Esophagus squamous epithelium (tissue), 5 donors: Measurements from ENCODE around the gene SRPK3. TPM values are rescaled to one million over a fixed set of nuclear protein-coding genes. Genes with fewer than 3 reads are reported as not detected.

ENCODE experiments used
- DNase-seq: peaks from one replicate; lab custom pipeline; 2025; lab: John Stamatoyannopoulos, UW
- H3K27ac ChIP-seq, 4 donors: fragments of 200-600 bp; sonication (generic); one replicate each; pipeline ENCODE4 v1.5.1; 2016 to 2019; ENCODE audit warnings: mild to moderate bottlenecking in 1 of 4
- H3K27me3 ChIP-seq, 4 donors: fragments of 200-600 bp; sonication (generic); 1 replicate in 3 of 4; 2 replicates in 1 of 4; pipeline versions ENCODE4 v1.5.1 to v1.6.0; 2017 to 2021; ENCODE audit warnings: antibody characterized with exemption in 1 of 4
- H3K36me3 ChIP-seq, 3 donors: fragments of 200-600 bp; sonication (generic); one replicate each; pipeline ENCODE4 v1.5.1; 2016 to 2019
- H3K4me1 ChIP-seq, 3 donors: fragments of 200-600 bp; sonication (generic); one replicate each; pipeline ENCODE4 v1.5.1; 2017 to 2019
- H3K4me3 ChIP-seq, 4 donors: fragments of 200-600 bp; sonication (generic); 1 replicate in 3 of 4; 2 replicates in 1 of 4; pipeline ENCODE4 v1.5.1; 2016 to 2019; ENCODE audit warnings: mild to moderate bottlenecking in 2 of 4, moderate library complexity in 1 of 4
- H3K9me3 ChIP-seq, 3 donors: fragments of 200-600 bp; sonication (generic); one replicate each; pipeline ENCODE4 v1.5.1; 2016 to 2019
- POLR2A ChIP-seq, 4 donors: fragments of 450-650 bp; IDR thresholded peaks; one replicate each; pipeline ENCODE4 v1.6.1; 2017; ENCODE audit warnings: antibody characterized with exemption in 4 of 4, mild to moderate bottlenecking in 4 of 4, moderate library complexity in 3 of 4
- WGBS, 2 donors: methylation state at CpG; one replicate each; pipeline ENCODE4 v1.1.5; 2018; 5-methylcytosine and 5-hydroxymethylcytosine counted together
- intact Hi-C: fragments of 100-400 bp; cut with DNase I; formaldehyde crosslinking; loops from one replicate; pipeline ENCODE4 v1.15.0; 2022
- total RNA-seq, 4 donors: library from RNA; depleted of rRNA; stranded (reverse); fragments of >200 nt; gene quantifications; one replicate each; pipeline ENCODE4 v1.1.0, GENCODE V29; 2016
- TF ChIP-seq, protein P1 (sequence below), 6 experiments: fragments of 450-650 bp in 4 of 6; fragments of 200-600 bp in 2 of 6; sonication (generic) in 2 of 6; IDR thresholded peaks; one replicate each; pipeline ENCODE4 v1.5.1; 2016 to 2019; ENCODE audit warnings: antibody characterized with exemption in 6 of 6, mild to moderate bottlenecking in 4 of 6, moderate library complexity in 4 of 6
- donor health status: DM: yes; HTN: yes; CAD: no.

The SRPK3 gene
- total RNA-seq, 4 donors from 2014 or later: 0.09 to 0.38 (median 0.15) TPM; not detected in 1

DNA sequence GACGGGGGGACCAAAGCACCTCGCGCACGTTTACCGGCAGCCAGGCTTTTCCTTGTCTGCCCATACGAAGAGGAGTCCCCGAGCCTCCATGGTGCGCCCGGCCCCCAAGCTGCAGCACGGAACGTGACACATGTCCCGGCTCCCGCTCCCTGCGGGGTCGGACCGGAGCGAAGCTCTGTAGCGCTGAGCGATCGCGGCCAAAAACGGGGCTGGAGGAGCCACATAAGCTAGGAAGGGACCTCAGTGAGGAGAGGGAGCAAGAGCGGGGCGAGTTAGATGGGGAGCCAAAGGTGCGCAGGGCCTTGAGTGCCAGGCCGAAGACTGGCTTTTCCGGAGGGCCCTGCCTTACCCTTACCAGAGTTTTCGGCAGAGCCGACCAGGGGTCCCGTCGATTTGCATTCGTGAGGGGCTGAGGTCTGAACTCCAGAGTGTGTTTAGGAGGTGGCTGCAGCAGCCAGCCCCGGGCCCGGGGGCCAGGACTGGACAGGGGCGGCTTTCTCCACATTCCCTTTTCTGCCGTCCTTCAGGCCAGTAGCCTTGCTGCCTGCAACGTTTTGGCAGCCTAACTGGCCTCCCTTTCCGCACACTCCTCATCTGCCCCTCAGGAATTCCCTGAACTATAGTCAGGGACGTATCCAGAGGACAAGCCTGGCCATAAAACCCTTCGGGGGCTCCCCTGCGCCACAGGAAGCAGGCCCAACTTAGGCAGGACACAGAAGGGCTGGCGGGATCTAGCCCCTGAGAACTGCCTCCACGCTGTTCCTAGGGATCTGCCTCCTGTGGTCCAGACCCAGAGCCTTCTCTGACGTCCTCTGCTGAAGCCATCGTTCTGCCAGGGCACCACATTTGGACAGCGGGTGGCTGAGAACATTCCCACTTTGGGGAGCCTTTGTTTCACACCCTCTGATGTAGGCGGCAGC lies 14.3 kb downstream of the SRPK3 start:
- intact Hi-C loops: no loop called here
- Histone ChIP-seq H3K27ac (peak overlapping the region; percentile 94 to 97 (median 95)), H3K9me3 (no peaks in the 10 kb centered on the region), H3K36me3 (peaks cover 0 to 38% (median 5%) of the 10 kb centered on the region in 3 donors), H3K4me3 (peak overlapping the region; percentile 52 to 78 (median 67)), H3K27me3 (no peaks in the 10 kb centered on the region), H3K4me1 (peaks cover 9 to 50% (median 22%) of the 10 kb centered on the region in 3 donors)
- TF ChIP-seq, protein P1, sequence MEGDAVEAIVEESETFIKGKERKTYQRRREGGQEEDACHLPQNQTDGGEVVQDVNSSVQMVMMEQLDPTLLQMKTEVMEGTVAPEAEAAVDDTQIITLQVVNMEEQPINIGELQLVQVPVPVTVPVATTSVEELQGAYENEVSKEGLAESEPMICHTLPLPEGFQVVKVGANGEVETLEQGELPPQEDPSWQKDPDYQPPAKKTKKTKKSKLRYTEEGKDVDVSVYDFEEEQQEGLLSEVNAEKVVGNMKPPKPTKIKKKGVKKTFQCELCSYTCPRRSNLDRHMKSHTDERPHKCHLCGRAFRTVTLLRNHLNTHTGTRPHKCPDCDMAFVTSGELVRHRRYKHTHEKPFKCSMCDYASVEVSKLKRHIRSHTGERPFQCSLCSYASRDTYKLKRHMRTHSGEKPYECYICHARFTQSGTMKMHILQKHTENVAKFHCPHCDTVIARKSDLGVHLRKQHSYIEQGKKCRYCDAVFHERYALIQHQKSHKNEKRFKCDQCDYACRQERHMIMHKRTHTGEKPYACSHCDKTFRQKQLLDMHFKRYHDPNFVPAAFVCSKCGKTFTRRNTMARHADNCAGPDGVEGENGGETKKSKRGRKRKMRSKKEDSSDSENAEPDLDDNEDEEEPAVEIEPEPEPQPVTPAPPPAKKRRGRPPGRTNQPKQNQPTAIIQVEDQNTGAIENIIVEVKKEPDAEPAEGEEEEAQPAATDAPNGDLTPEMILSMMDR (IDR thresholded peaks at IDR 0.05): no peak
- TF ChIP-seq POLR2A (IDR thresholded peaks at IDR 0.05): no peak
- WGBS, 2 donors: 10 to 37% methylated on average over 6 to 24 of the region's 47 CpGs
- DNase-seq: no peak

DNA sequence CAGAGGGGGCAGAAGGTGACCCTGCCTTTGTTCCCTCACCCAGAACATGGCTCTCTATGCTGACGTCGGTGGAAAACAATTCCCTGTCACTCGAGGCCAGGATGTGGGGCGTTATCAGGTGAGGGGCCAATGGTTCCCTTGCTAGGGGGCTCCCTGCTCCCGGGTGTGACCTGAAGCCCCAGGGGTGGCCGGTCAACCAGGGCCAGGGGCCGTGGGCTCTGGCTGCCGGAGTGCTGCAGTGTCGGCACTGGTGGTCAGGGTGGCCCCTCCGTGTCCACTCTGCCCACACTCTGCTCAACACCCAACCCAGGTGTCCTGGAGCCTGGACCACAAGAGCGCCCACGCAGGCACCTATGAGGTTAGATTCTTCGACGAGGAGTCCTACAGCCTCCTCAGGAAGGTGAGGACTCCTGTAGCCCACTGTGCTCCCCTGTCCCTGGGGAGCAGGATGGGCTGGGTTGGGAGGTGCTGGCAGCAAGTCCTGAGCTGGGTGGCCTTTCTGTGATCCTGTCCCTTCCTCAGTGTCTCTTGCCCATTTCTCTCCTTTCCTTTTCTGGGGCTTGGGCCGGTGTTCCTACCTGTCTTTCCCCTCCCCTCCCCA lies 16.7 kb downstream of the SRPK3 start:
- DNase-seq: no peak
- Histone ChIP-seq H3K27me3 (no peaks in the 10 kb centered on the region), H3K4me1 (peaks cover 9 to 27% (median 17%) of the 10 kb centered on the region in 3 donors), H3K9me3 (no peaks in the 10 kb centered on the region), H3K27ac (no peak overlapping the region), H3K4me3 (no peak overlapping the region), H3K36me3 (peaks cover 0 to 35% (median 5%) of the 10 kb centered on the region in 3 donors)
- no peak for TF ChIP-seq POLR2A (IDR thresholded peaks at IDR 0.05)
- TF ChIP-seq, protein P1 (IDR thresholded peaks at IDR 0.05): no peak
- intact Hi-C loops: no loop called here
- WGBS, 2 donors: 93% methylated on average over 5 of the region's 15 CpGs; no CpG with 5 or more reads in 1 of the 2 donors

DNA sequence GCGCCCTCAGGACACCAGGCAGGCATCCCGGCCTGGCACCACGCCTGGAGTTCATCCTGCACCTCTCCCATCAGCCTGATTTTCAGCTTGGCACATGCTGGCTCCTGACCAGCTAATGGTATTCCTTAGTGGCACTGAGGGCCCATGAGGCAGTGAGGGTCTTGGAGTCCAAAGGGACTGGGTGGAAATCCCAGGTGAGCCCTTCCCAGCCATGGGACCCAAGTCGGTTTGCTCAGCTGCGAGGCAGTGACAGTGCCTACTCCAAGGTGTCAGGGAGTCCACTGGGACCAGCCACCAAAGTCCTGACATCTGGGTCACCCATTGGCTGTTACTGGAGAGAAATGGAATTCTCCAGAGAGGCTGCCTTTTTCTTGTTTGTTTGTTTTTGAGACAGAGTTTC lies 18.5 kb downstream of the SRPK3 start:
- DNase-seq: no peak
- 66 to 93% methylated on average over 3 to 4 of the region's 5 CpGs for WGBS, 2 donors
- intact Hi-C loops: no loop called here

DNA sequence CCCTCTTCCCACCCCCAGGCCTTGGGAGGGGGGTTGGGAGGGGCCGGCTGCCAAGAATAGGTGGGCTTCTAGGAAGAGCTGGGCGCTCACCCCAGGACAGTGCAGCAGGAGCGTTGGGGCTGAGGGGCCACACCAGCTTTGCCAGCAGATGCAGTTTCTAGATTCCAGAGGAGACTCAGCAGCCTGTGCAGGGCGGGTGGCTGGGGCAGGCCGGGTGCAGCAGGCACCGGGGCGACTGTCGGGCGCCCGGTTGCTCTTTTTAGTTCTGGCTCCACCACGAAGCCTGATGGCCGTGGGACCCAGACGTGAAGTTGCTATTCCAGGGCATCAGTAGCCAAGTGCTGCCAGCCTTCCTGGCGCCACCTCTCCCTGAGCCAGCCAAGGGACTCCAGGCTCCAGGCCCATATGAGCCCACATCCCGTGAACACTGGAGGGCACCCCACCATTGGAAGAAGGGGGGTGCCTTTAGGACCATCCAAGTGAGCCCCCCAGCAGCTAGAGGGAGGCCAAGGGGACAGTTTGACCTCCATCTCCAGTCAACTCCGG lies 19.4 kb downstream of the SRPK3 start:
- TF ChIP-seq, protein P1 (IDR thresholded peaks at IDR 0.05): no peak
- no peak for TF ChIP-seq POLR2A (IDR thresholded peaks at IDR 0.05)
- no peak overlapping the region for H3K27ac ChIP-seq
- H3K4me1 ChIP-seq: peaks cover 7 to 19% (median 10%) of the 10 kb centered on the region in 3 donors
- 77% methylated on average over 4 of the region's 16 CpGs; no CpG with 5 or more reads in 1 of the 2 donors for WGBS, 2 donors
- no peaks in the 10 kb centered on the region for H3K27me3 ChIP-seq
- no peak for DNase-seq
- no peak overlapping the region for H3K4me3 ChIP-seq
- intact Hi-C loops: no loop called here
- peaks cover 0 to 35% (median 5%) of the 10 kb centered on the region in 3 donors for H3K36me3 ChIP-seq
- H3K9me3 ChIP-seq: no peaks in the 10 kb centered on the region

More for the DNA sequence above, 18.5 kb downstream of the SRPK3 start:
- Histone ChIP-seq H3K4me3 (no peak overlapping the region), H3K36me3 (peaks cover 0 to 35% (median 5%) of the 10 kb centered on the region in 3 donors), H3K27me3 (no peaks in the 10 kb centered on the region), H3K27ac (no peak overlapping the region), H3K9me3 (no peaks in the 10 kb centered on the region), H3K4me1 (peaks cover 9 to 18% (median 11%) of the 10 kb centered on the region in 3 donors)
- TF ChIP-seq, protein P1 (IDR thresholded peaks at IDR 0.05): no peak
- TF ChIP-seq POLR2A (IDR thresholded peaks at IDR 0.05): no peak
